ENCODE data around the gene AGAP1. TPM values are rescaled to one million over a fixed set of nuclear protein-coding genes. Genes with fewer than 3 reads are reported as not detected.

Gene AGAP1
- total and polyA plus RNA-seq, 2 donors from 2014 or later, result 8.1 to 44.5 TPM

GRCh38 chr2:235746257-235746934, 252.6 kb downstream of the AGAP1 start:
- DNase-seq, result peak in 4 of 5 donors; percentile 65 to 94 (median 80)
- TF ChIP-seq CTCF (IDR thresholded peaks at IDR 0.05; ENCODE audit: borderline replicate concordance, extremely low read depth, insufficient read depth), result peak; percentile 82

DNA sequence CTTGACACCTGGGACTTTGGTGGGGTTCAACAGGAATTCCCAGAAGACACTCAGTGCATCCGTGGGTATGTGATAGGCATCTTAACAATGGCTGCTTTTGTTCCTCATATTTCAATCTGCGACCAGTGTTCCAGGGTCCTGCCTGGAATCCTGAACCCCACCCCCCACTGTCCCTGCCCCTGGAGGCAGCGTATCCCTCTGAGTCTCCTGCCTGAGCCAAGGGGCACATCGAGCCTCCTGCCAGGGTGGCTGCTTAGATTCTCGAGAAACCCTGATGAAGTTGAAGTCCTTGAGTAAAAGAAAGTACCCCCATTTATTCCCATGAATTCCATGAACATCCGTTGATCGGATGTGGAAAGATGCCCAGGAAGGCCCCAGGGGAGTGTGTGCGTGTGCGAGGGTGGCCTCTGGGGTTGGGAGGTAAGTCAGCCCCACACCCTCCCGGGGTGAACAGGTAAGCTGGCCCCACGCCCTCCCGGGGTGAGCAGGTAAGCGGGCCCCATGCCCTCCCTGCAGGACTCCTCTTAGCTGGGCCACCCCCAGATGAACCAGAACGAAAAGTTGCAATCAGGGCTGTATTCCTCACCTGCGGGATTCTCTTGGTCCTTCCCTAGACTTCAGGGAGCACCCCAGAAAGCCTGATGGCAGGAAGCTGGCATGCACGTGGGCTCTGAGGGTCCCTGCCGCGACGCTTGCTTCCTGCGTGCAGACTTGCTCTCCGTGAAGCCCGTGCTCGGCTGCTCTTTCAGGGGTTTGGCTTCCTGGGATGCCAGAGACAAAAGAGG, 253.3 kb downstream of the AGAP1 start:
- Histone ChIP-seq H3K4me3 (ENCODE audit: low read length in 3 of 3) (no peak overlapping the region), H3K36me3 (ENCODE audit: control insufficient read depth in 2 of 3, insufficient read depth in 3 of 3, low read length in 3 of 3) (peaks cover 0 to 14% (median 7%) of the 10 kb centered on the region in 3 donors), H3K9ac (ENCODE audit: low read length in 3 of 3) (no peak overlapping the region), H3K9me3 (ENCODE audit: control insufficient read depth in 2 of 3, insufficient read depth in 1 of 3, low read length in 3 of 3) (no peaks in the 10 kb centered on the region), H3K27ac (ENCODE audit: low read depth in 2 of 2, low read length in 2 of 2) (no peak overlapping the region), H3K4me1 (ENCODE audit: control insufficient read depth in 2 of 3, insufficient read depth in 2 of 3, low read depth in 1 of 3, low read length in 3 of 3) (no peaks in the 10 kb centered on the region), H3K27me3 (ENCODE audit: control insufficient read depth, insufficient read depth, low read length) (no peaks in the 10 kb centered on the region)
- FAIRE-seq (no peak), DNase-seq (no peak)
- TF ChIP-seq CTCF (IDR thresholded peaks at IDR 0.05; ENCODE audit: borderline replicate concordance, extremely low read depth, insufficient read depth), result no peak
- intact Hi-C loops (cut with DNase I), result loop anchor here (10.0 kb wide), 1 partner anchor 152 kb away; no protein-coding TSS in a partner anchor

More at GRCh38 chr2:235746257-235746934, 252.6 kb downstream of the AGAP1 start:
- FAIRE-seq, result peak; percentile 55
- Histone ChIP-seq H3K9me3 (ENCODE audit: control insufficient read depth in 2 of 3, insufficient read depth in 1 of 3, low read length in 3 of 3) (no peaks in the 10 kb centered on the region), H3K27me3 (ENCODE audit: control insufficient read depth, insufficient read depth, low read length) (no peaks in the 10 kb centered on the region), H3K36me3 (ENCODE audit: control insufficient read depth in 2 of 3, insufficient read depth in 3 of 3, low read length in 3 of 3) (peaks cover 0 to 9% (median 6%) of the 10 kb centered on the region in 3 donors), H3K4me3 (ENCODE audit: low read length in 3 of 3) (no peak overlapping the region), H3K9ac (ENCODE audit: low read length in 3 of 3) (no peak overlapping the region), H3K4me1 (ENCODE audit: control insufficient read depth in 2 of 3, insufficient read depth in 2 of 3, low read depth in 1 of 3, low read length in 3 of 3) (no peaks in the 10 kb centered on the region), H3K27ac (ENCODE audit: low read depth in 2 of 2, low read length in 2 of 2) (no peak overlapping the region)
- intact Hi-C loops (cut with DNase I), result loop anchor here (10.0 kb wide), 1 partner anchor 152 kb away; no protein-coding TSS in a partner anchor

- Histone ChIP-seq H3K4me1 (ENCODE audit: control insufficient read depth in 2 of 3, insufficient read depth in 2 of 3, low read depth in 1 of 3, low read length in 3 of 3) (no peaks in the 10 kb centered on the region), H3K9me3 (ENCODE audit: control insufficient read depth in 2 of 3, insufficient read depth in 1 of 3, low read length in 3 of 3) (no peaks in the 10 kb centered on the region), H3K27ac (ENCODE audit: low read depth in 2 of 2, low read length in 2 of 2) (no peak overlapping the region), H3K4me3 (ENCODE audit: low read length in 3 of 3) (no peak overlapping the region), H3K27me3 (ENCODE audit: control insufficient read depth, insufficient read depth, low read length) (no peaks in the 10 kb centered on the region), H3K9ac (ENCODE audit: low read length in 3 of 3) (no peak overlapping the region), H3K36me3 (ENCODE audit: control insufficient read depth in 2 of 3, insufficient read depth in 3 of 3, low read length in 3 of 3) (peaks cover 0 to 16% (median 7%) of the 10 kb centered on the region in 3 donors)
- intact Hi-C loops (cut with DNase I), result loop anchor here (10.0 kb wide), 1 partner anchor 153 kb away; no protein-coding TSS in a partner anchor
- FAIRE-seq (no peak), DNase-seq (no peak)
- TF ChIP-seq CTCF (IDR thresholded peaks at IDR 0.05; ENCODE audit: borderline replicate concordance, extremely low read depth, insufficient read depth), result no peak
These were observed 253.9 kb downstream of the AGAP1 start for GRCh38 chr2:235747786-235748091.

Data from kidney (tissue), 14 donors.